HCT116 (cell line): ENCODE data around the gene SLC26A3.

Experiments used
- CEBPB ChIP-seq: IDR thresholded peaks from 2 replicates; pipeline ENCODE4 v1.6.1; 2012; ENCODE audit warnings: low read depth
- CTCF ChIP-seq, 3 experiments: fragments of 200-600 bp in 1 of 3; sonication (generic) in 1 of 3; IDR thresholded peaks in 2 of 3; conservative IDR thresholded peaks in 1 of 3; 2 replicates each; pipeline ENCODE4 v1.5.1; 2012 to 2017; ENCODE audit warnings: low read depth in 2 of 3, low read length in 2 of 3, antibody characterized with exemption in 1 of 3, borderline replicate concordance in 1 of 3, control low read depth in 1 of 3, mild to moderate bottlenecking in 1 of 3, mixed read lengths in 1 of 3, mixed run types in 1 of 3, moderate library complexity in 1 of 3; ENCODE audit not compliant: insufficient read depth in 1 of 3
- EZH2 ChIP-seq: fragments of 200-600 bp; sonication (generic); IDR thresholded peaks from 2 replicates; pipeline ENCODE4 v1.6.1; 2017; ENCODE audit warnings: antibody characterized with exemption, mixed run types
- EZH2phosphoT487 ChIP-seq: fragments of 200-600 bp; IDR thresholded peaks from 2 replicates; pipeline ENCODE4 v1.6.1; 2018; ENCODE audit warnings: antibody characterized with exemption, borderline replicate concordance
- POLR2A ChIP-seq: IDR thresholded peaks from 2 replicates; pipeline ENCODE4 v1.7.0; 2011; ENCODE audit warnings: borderline replicate concordance; ENCODE audit not compliant: insufficient read depth, insufficient read length; ENCODE audit errors: extremely low read depth
- POLR2AphosphoS5 ChIP-seq: IDR thresholded peaks from 2 replicates; pipeline ENCODE4 v1.6.1; 2011; ENCODE audit warnings: mild to moderate bottlenecking, low read depth, low read length, moderate library complexity
- RAD21 ChIP-seq: IDR thresholded peaks from 2 replicates; pipeline ENCODE4 v1.6.1; 2012; ENCODE audit warnings: low read depth, mild to moderate bottlenecking
- SIN3A ChIP-seq: IDR thresholded peaks from 2 replicates; pipeline ENCODE4 v1.6.1; 2012; ENCODE audit warnings: low read depth
- YY1 ChIP-seq: IDR thresholded peaks from 2 replicates; pipeline ENCODE4 v1.6.1; 2011; ENCODE audit warnings: low read length, low read depth, moderate library complexity, mild to moderate bottlenecking; ENCODE audit not compliant: insufficient replicate concordance; ENCODE audit errors: extremely low read depth
- TF ChIP-seq, protein P1 (sequence below): IDR thresholded peaks from 2 replicates; pipeline ENCODE4 v1.6.1; 2012

DNA sequence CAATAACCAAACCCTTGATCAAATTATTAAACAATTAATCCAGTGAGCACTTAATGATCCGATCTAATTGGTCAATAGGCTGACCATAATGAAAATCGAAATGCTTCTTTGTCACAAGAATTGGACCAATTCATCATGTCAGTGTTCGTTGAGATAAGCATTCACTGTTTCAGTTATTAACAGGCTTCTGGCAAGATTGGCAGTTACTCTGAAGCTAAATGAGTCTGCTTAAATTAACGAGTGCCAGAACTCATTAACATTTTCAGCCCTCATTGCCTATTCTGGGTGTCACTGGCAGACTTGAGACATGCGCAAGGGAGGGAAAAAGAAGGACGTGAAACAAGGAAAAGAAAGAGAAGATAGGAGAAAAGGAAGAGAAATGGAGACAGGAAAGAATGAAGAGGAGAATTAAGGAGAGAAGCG lies 30.7 kb upstream of the SLC26A3 start:
- no peak for TF ChIP-seq YY1
- TF ChIP-seq POLR2A: no peak
- TF ChIP-seq POLR2AphosphoS5: no peak
- TF ChIP-seq CTCF (IDR thresholded peaks at IDR 0.05 in 2 of 3, conservative IDR thresholded peaks at IDR 0.05 in 1 of 3; ENCODE audit: borderline replicate concordance in 1 of 3, insufficient read depth in 1 of 3, low read depth in 2 of 3, low read length in 2 of 3): no peak
- TF ChIP-seq SIN3A: no peak
- TF ChIP-seq CEBPB: no peak
- TF ChIP-seq EZH2: no peak
- TF ChIP-seq EZH2phosphoT487: no peak
- no peak for TF ChIP-seq RAD21
- TF ChIP-seq, protein P1, sequence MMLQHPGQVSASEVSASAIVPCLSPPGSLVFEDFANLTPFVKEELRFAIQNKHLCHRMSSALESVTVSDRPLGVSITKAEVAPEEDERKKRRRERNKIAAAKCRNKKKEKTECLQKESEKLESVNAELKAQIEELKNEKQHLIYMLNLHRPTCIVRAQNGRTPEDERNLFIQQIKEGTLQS: no peak
